Adrenal gland (tissue), 12 donors: ENCODE measurements around the gene PPIL6. TPM values are rescaled to one million over a fixed set of nuclear protein-coding genes. Genes with fewer than 3 reads are reported as not detected.

Experiments used
- DNase-seq, 7 donors: peaks; one replicate each; pipeline ENCODE4 v3.0.0-alpha.2; 2019 to 2020
- H3K27ac ChIP-seq, 5 donors: fragments of 200-600 bp; sonication (generic) in 4 of 5; 1 replicate in 3 of 5; 2 replicates in 2 of 5; pipeline versions ENCODE4 v1.5.1 to v1.8.0; 2016 to 2020; ENCODE audit warnings: mild to moderate bottlenecking in 1 of 5
- H3K27me3 ChIP-seq: fragments of 200-600 bp; 2 replicates; pipeline ENCODE4 v1.8.0; 2021
- H3K36me3 ChIP-seq, 2 donors: fragments of 200-600 bp; replicated peaks in 1 of 2; 1 replicate in 1 of 2; 2 replicates in 1 of 2; pipeline versions ENCODE4 v1.5.1 to v1.8.0; 2018 to 2022
- H3K4me1 ChIP-seq, 2 donors: fragments of 200-600 bp; replicated peaks in 1 of 2; 1 replicate in 1 of 2; 2 replicates in 1 of 2; pipeline versions ENCODE4 v1.5.1 to v1.8.0; 2018 to 2021
- H3K4me3 ChIP-seq, 4 donors: fragments of 200-600 bp; sonication (generic) in 3 of 4; one replicate each; pipeline ENCODE4 v1.5.1; 2016 to 2018
- H3K9me3 ChIP-seq, 3 donors: fragments of 200-600 bp; sonication (generic) in 1 of 3; replicated peaks in 1 of 3; 1 replicate in 2 of 3; 2 replicates in 1 of 3; pipeline versions ENCODE4 v1.5.1 to v1.8.0; 2016 to 2021
- CTCF ChIP-seq, 6 experiments: fragments of 450-650 bp in 4 of 6; fragments of 200-600 bp in 2 of 6; sonication (generic) in 1 of 6; IDR thresholded peaks; 1 replicate in 5 of 6; 2 replicates in 1 of 6; pipeline versions ENCODE4 v1.5.1 to v1.8.0; 2016 to 2021; ENCODE audit warnings: antibody characterized with exemption in 6 of 6, mild to moderate bottlenecking in 2 of 6, moderate library complexity in 1 of 6
- POLR2A ChIP-seq, 2 donors: fragments of 450-650 bp; IDR thresholded peaks; one replicate each; pipeline ENCODE4 v1.6.1; 2017; ENCODE audit warnings: antibody characterized with exemption in 2 of 2, mild to moderate bottlenecking in 2 of 2, moderate library complexity in 1 of 2
- WGBS, 4 donors: extraction: QIAGEN DNeasy Blood & Tissue Kit in 2 of 4; methylation state at CpG; one replicate each; pipeline versions ENCODE4 v1.1.5 to v1.1.7; 2013 to 2017; 5-methylcytosine and 5-hydroxymethylcytosine counted together
- intact Hi-C, 2 donors: fragments of 100-400 bp; cut with DNase I; formaldehyde crosslinking; loops; one replicate each; pipeline versions ENCODE4 v1.14.1 to v1.15.0; 2022 to 2023
- polyA plus RNA-seq, 3 donors: library from polyadenylated mRNA; stranded (reverse); fragments of 200-250 nt in 2 of 3; fragments of 350-450 nt in 1 of 3; fragmentation: Illumina TruSeq in 1 of 3; extraction: RNeasy Lipid Tissue Mini Kit (QIAGEN cat#74804) in 1 of 3; gene quantifications; one replicate each; pipeline ENCODE4 v1.2.3, GENCODE V29; 2013 to 2014
- total RNA-seq, 9 donors: library from RNA; depleted of rRNA in 4 of 9; stranded (reverse); fragments of >200 nt in 4 of 9; fragments of 120-200 nt in 1 of 9; fragmentation: NEBNext Ultra II Directional in 1 of 9; extraction: Animal tissue kit (Norgen Biotek cat#: 25700) in 1 of 9; gene quantifications; one replicate each; pipeline versions ENCODE4 v1.1.0 to v1.2.4, GENCODE V29; 2013 to 2023
- donor health status: healthy with polysubstance abuse.
- donor health status: Bipolar disorder and iron deficiency.
- donor health status: DM: yes; HTN: yes; CAD: no.
- donor health status: DM: no; HTN: no; CAD: no.
- donor health status: DM: no; HTN: no; CAD: no.
- donor health status: DM: yes; HTN: yes; CAD: no.

Gene PPIL6
- total and polyA plus RNA-seq, 12 donors, result 0.48 to 3.3 (median 1.3) TPM

DNA sequence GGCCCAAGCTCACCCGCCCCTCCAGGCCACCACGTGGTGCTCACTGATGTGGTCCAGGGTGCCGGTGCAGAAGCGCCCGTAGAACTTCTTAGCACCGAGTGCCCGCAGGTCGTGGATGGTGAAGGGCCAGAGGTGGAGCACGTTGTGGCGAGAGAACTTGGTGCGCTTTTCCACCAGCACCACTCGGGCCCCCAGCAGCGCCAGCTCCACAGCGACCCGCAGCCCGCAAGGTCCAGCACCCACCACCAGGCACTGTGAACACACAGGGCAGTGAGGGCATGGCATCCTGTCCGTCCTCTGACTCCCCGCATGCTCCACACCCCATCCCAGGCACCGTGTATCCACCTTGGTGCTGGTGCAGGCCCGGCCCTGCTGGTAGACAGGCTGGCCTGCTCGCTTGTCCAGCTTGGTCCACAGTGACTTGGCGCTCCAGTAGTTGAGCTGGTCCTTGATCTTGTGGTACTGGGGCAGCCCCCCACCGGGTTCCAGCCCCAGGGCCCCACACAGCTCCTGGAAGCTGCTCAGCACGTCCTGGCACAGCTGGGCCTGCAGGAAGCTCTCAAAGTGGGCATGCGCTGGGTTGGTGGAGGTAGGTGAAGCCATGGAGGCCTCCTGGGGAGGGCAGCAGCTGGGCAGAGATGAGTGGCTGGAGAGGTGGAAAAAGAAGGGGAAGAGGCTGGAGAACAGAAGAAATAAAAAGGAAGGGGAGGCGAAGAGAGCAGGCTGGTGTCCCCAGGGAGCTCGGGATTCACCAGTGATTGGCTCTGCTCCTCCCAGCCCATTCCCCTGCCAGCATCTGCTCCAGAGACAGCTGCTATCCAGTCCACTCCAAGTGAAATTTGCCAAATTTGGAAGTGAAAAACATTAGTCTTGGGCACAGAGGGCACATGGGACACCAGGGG is 13.4 kb upstream of the PPIL6 start:
- DNase-seq, result peak in 1 of 7 donors; percentile 44
- TF ChIP-seq CTCF (IDR thresholded peaks at IDR 0.05) (no peak), POLR2A (IDR thresholded peaks at IDR 0.05) (no peak)
- H3K9me3 ChIP-seq, result no peaks in the 10 kb centered on the region
- H3K4me3 ChIP-seq, result no peak overlapping the region
- H3K27me3 ChIP-seq, result no peaks in the 10 kb centered on the region
- H3K4me1 ChIP-seq, result peaks cover 15 to 34% of the 10 kb centered on the region in 2 donors
- peak overlapping the region in 2 of 5 donors; percentile 64 to 83 for H3K27ac ChIP-seq
- WGBS, 4 donors, result 92 to 95% (median 93%) methylated on average over 19 to 27 of the region's 27 CpGs
- intact Hi-C loops, result no loop called here
- H3K36me3 ChIP-seq, result no peaks in the 10 kb centered on the region

- no peaks in the 10 kb centered on the region for H3K27me3 ChIP-seq
- H3K36me3 ChIP-seq, result no peaks in the 10 kb centered on the region
- no peak overlapping the region for H3K27ac ChIP-seq
- H3K4me1 ChIP-seq, result peaks cover 15 to 31% of the 10 kb centered on the region in 2 donors
- intact Hi-C loops, result no loop called here
- WGBS, 4 donors, result 92 to 97% (median 92%) methylated on average over 2 of the region's 2 CpGs
- peak in 1 of 7 donors; percentile 46 for DNase-seq
- no peak for TF ChIP-seq CTCF (IDR thresholded peaks at IDR 0.05)
- TF ChIP-seq POLR2A (IDR thresholded peaks at IDR 0.05), result no peak
- H3K9me3 ChIP-seq, result no peaks in the 10 kb centered on the region
- H3K4me3 ChIP-seq, result no peak overlapping the region
Measured at GRCh38 chr6:109453156-109453555, 12.7 kb upstream of the PPIL6 start.

DNA sequence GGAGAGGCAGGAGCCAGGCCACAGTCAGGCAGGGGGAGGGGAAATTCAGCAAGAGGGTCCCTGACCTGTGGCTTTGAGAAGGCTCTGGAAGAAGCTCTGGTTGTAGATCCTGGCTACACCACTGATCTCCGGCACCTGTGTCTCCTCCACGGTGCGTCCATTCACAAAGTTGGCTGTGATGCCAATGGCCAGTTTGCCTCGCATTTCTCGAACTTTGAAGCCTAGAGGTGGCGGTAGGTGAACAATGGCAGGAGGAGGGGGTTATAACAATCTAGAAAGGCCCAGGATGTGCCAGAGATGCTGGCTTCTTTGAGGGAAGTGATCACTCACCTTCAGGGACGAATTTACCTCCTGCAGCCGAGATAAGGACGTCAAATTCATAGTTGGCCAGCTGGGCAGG is 11.8 kb upstream of the PPIL6 start:
- 88 to 93% (median 91%) methylated on average over 9 of the region's 9 CpGs for WGBS, 4 donors
- Histone ChIP-seq H3K27me3 (no peaks in the 10 kb centered on the region), H3K27ac (no peak overlapping the region), H3K9me3 (no peaks in the 10 kb centered on the region), H3K36me3 (no peaks in the 10 kb centered on the region), H3K4me1 (peaks cover 15 to 27% of the 10 kb centered on the region in 2 donors), H3K4me3 (no peak overlapping the region)
- TF ChIP-seq POLR2A (IDR thresholded peaks at IDR 0.05), result no peak
- DNase-seq, result peak in 1 of 7 donors; percentile 43
- intact Hi-C loops, result no loop called here

DNA sequence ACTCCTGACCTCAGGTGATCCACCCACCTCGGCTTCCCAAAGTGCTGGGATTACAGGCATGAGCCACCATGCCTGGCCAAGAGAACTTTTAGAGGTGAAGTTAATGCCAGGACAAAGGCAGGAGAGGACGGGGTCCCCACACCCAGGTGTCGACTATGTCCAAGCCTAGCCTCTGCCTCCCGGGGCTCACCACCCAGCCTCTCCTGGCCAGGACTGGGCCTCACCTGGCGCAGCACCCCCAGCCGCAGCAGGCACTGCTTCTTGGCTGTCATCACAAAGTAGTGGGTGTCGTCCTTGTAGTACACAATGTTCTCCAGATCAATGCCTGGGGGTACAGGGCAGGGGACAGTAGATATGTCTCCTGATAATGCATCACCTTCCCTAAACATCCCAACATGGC is 10.9 kb upstream of the PPIL6 start:
- H3K4me1 ChIP-seq, result peaks cover 11 to 19% of the 10 kb centered on the region in 2 donors
- no peaks in the 10 kb centered on the region for H3K27me3 ChIP-seq
- no peak overlapping the region for H3K4me3 ChIP-seq
- H3K27ac ChIP-seq, result no peak overlapping the region
- intact Hi-C loops, result no loop called here
- TF ChIP-seq CTCF (IDR thresholded peaks at IDR 0.05) (no peak), POLR2A (IDR thresholded peaks at IDR 0.05) (no peak)
- H3K9me3 ChIP-seq, result no peaks in the 10 kb centered on the region
- no peaks in the 10 kb centered on the region for H3K36me3 ChIP-seq
- peak in 1 of 7 donors; percentile 45 for DNase-seq
- WGBS, 4 donors, result 90 to 95% (median 93%) methylated on average over 7 of the region's 7 CpGs
